Stimulated activated CD4-positive, alpha-beta T cell treated with anti-CD3 and anti-CD28 coated beads, TNF-alpha, amount 100 ng/mL, for 1 hour (primary cell): Measurements from ENCODE around the gene DNAJC27.

ENCODE experiments used
- DNase-seq, 3 donors: peaks; one replicate each; pipeline ENCODE4 v3.0.0-alpha.2; 2020; ENCODE audit warnings: low read depth in 3 of 3, low spot score in 1 of 3

DNAJC27 gene

GRCh38 chr2:24926220-24926601, 45.5 kb downstream of the DNAJC27 start:
- no peak for DNase-seq

GRCh38 chr2:24925815-24926214, 45.9 kb downstream of the DNAJC27 start:
- DNase-seq: no peak

GRCh38 chr2:24924732-24925131, 47.0 kb downstream of the DNAJC27 start:
- DNase-seq: no peak

GRCh38 chr2:24924266-24924665, 47.5 kb downstream of the DNAJC27 start:
- no peak for DNase-seq

GRCh38 chr2:24923106-24923505, 48.6 kb downstream of the DNAJC27 start:
- DNase-seq: no peak

GRCh38 chr2:24922556-24922955, 49.2 kb downstream of the DNAJC27 start:
- DNase-seq: no peak

- no peak for DNase-seq
These were observed 50.8 kb downstream of the DNAJC27 start for GRCh38 chr2:24920809-24921441.

- DNase-seq: peak in 2 of 3 donors; percentile 18 to 33
These were observed 51.5 kb downstream of the DNAJC27 start, which contains the start of gene ADCY3 for GRCh38 chr2:24920098-24920808. Gene ADCY3, minus strand, starts transcription at chr2:24920237. Its CDS starts 1,250 bp downstream, at chr2:24918987.

GRCh38 chr2:24919506-24920097, 52.2 kb downstream of the DNAJC27 start:
- DNase-seq: no peak

- DNase-seq: peak in 2 of 3 donors; percentile 17 to 37
These were observed 52.7 kb downstream of the DNAJC27 start for GRCh38 chr2:24919037-24919505.

- no peak for DNase-seq
These were observed 53.3 kb downstream of the DNAJC27 start for GRCh38 chr2:24918326-24919036.

GRCh38 chr2:24917731-24918325, 53.9 kb downstream of the DNAJC27 start:
- no peak for DNase-seq

- no peak for DNase-seq
These were observed 54.7 kb downstream of the DNAJC27 start for GRCh38 chr2:24917086-24917485.

GRCh38 chr2:24915796-24916195, 56.0 kb downstream of the DNAJC27 start:
- no peak for DNase-seq

GRCh38 chr2:24915175-24915574, 56.6 kb downstream of the DNAJC27 start:
- DNase-seq: no peak

GRCh38 chr2:24914713-24915112, 57.0 kb downstream of the DNAJC27 start:
- no peak for DNase-seq

GRCh38 chr2:24913911-24914310, 57.8 kb downstream of the DNAJC27 start:
- no peak for DNase-seq

GRCh38 chr2:24912986-24913385, 58.8 kb downstream of the DNAJC27 start:
- DNase-seq: no peak

GRCh38 chr2:24912523-24912922, 59.2 kb downstream of the DNAJC27 start:
- DNase-seq: no peak

- no peak for DNase-seq
These were observed 61.5 kb downstream of the DNAJC27 start for GRCh38 chr2:24910245-24910644.

GRCh38 chr2:24909555-24910177, 62.1 kb downstream of the DNAJC27 start:
- no peak for DNase-seq
